ENCODE measurements around the gene LMBR1.

LMBR1 gene

DNA sequence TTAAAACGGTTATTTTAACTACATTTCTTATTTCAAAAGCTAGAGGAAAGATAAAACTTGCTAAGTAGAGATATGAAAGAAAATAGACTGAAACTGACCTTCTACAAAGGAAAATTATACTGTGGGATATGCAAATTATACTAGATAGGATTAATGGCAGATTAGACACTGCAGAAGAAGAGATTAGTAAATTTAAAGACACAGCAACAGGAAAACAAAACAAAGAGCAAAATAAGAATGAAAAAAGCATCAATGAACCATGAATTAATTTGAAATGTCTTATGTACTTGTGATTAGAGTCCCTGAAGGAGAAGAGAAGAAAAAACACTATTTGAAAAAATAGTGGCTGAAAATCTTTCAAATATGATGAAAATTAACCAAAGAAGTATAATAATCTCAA, 200.1 kb downstream of the LMBR1 start:
- no peak for DNase-seq (ENCODE audit: low read depth)

DNA sequence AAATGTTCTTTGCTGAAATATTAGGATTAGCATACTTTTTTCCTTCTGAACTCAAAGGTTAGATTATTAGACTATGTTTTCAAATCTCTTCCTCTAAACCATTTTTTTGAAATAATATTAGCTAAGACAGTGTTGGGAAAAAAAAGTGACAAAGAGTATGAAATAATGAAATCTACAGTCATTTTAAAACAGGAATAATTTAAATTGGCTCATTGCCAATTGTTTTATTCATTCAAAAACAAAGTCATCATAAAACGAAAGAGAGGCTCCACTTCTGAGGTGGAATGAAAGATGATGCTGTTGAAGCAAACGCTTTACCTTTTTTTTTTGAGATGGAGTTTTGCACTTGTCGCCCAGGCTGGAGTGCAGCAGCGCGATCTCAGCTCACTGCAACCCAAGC, 201.2 kb downstream of the LMBR1 start:
- DNase-seq (ENCODE audit: low read depth), result no peak

DNA sequence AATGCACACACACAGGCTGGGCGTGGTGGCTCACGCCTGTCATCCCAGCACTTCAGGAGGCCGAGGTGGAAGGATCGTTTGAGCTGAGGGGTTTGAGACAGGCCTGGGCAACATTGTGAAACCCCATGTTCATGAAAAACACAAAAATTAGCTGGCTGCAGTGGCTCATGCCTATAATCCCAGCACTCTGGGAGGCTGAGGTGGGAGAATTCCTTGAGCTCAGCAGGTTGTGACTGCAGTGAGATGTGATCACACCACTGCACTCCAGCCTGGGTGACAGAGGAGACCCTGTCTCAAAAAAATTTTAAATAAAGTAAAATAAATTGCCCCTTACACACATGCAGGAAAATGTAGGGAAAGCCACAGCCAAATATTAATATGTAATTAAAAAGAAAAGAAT, 208.3 kb downstream of the LMBR1 start:
- no peak for DNase-seq (ENCODE audit: low read depth)

DNA sequence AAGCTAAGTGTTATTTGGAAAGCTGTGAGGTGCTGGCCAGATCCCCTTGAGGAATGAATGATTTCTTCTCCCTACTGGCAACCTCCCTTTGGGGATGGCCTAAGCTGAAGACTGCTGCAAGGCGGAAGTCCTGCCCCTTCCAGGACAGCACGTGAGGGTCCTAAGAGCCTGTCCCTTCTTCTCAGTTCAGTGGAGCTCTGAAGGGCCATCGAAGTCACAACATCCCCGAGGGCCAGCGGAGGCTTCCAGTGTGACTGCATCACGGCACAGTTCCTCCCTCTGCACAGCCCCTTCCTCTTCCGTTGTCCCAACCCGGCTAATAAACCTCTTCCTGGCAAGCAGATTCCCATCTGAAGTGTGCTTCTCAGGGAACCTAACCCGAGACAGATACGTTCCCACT, 208.7 kb downstream of the LMBR1 start:
- DNase-seq (ENCODE audit: low read depth), result no peak

DNA sequence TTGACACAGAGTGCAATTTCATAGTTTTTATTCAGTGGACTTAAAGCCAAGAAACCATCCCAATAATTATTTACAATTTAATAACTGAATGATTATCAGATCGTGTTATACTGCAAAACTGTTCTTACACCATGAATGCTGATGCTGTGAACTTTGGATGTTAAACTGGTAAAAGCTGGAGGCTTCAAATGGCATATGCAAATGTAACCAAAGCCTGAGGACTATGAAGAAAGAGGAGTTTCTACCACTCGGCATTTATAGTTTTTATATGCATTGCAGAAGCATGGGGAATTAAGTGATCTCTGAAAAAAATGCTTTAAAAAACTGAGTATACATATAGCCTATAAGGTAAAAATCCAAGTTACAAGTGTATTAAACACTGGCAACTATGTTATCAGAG, 210.1 kb downstream of the LMBR1 start:
- no peak for DNase-seq (ENCODE audit: low read depth)

DNA sequence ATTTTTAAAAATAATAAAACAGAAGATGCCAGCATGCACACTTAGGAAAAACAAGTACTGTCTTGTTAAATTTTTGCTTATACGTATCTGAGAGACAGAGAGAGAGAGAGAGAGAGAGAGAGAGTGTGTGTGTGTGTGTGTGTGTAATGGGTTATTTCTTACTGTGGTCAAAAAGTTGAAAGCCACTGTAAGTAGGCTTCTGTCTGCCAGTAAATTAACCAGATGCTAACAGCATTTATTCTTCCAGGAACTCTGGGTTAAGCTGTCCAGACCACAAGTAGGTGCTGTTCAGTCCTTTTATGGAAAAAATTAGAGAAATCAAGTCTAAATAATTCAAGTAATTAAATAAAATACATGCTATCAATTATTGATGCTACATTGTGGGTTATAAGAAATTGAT, 212.7 kb downstream of the LMBR1 start:
- no peak for DNase-seq (ENCODE audit: low read depth)

DNA sequence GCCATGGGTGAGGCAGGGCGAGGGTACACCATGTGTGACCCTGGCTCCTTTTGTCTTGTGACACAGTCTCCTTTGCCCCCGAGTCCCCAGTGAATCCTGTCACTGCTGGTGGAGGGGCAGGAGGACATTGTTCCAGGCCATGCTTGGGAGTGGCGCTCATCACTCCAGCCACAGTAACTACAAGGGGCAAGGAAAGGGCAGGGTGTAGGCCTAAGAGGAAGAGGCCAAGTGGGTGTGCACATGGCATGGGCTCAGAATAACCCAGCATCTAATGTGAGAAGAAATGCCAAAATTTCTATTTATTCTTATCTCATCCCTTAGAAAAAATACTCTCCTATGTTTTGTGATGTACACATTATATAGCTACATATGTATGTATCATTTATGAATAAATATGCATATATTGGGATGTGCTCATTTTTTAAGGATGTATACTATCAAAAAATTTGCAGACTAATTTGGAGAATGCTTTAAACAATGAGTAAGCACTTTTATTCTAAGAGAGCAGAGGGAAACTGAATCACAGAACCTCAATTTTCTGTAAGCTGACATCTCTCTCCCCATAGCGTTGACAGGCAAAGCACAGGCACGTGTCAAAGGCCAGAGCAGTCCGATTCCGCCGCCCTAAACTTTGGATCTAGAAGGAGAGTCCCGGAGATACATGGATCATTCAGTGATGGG, 215.5 kb downstream of the LMBR1 start:
- DNase-seq (ENCODE audit: low read depth), result no peak

DNA sequence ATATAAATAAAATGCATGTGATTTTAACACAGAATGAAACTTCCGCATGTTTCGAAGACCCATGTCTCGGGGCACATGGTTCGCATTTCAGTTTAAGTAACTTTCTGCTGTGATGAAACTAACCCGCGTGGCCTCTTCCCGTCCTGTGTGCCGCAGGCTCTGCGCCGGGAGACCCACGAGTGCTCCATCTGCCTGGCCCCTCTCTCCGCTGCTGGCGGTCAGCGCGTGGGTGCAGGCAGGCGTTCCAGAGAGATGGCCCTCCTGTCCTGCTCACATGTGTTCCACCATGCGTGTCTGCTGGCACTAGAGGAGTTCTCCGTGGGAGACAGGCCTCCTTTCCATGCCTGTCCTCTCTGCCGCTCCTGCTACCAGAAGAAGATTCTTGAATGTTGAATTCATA, 216.7 kb downstream of the LMBR1 start:
- no peak for DNase-seq (ENCODE audit: low read depth)

DNA sequence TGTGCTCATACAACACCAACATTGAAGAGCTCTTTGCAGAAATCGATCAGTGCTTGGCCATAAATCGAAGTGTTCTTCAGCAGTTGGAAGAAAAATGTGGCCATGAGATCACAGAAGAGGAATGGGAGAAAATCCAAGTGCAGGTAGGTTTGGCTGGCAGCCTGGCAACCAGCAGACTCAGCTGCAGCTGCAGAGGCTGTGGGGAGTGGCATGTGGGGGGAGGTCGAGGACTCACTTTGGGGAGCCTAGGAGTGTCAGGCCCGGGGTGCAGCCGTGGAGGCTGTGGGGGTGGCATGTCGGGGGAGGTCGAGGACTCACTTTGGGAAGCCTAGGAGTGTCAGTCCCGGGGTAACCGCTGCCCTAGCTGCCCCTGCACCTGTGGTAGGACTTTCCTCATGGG, 217.3 kb downstream of the LMBR1 start:
- no peak for DNase-seq (ENCODE audit: low read depth)

DNA sequence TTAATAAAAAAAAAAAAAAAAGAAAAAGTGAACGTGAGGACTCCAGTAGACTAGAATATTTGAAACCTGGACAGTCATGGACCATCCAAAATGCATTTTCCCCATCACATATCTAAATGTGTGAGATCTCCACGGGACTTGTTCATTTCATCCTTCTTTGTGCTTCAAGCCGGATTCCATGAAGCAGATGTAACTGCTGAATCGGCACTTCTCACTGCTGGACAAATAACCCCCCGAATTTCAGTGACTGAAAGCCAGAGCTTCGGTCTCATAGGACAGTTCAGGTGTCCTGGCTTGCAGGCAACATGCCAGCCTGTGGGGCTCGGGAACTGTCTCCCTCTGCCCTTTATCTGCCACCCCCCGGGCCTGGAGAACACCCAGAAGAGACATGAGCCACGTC, 219.1 kb downstream of the LMBR1 start:
- no peak for DNase-seq (ENCODE audit: low read depth)

DNA sequence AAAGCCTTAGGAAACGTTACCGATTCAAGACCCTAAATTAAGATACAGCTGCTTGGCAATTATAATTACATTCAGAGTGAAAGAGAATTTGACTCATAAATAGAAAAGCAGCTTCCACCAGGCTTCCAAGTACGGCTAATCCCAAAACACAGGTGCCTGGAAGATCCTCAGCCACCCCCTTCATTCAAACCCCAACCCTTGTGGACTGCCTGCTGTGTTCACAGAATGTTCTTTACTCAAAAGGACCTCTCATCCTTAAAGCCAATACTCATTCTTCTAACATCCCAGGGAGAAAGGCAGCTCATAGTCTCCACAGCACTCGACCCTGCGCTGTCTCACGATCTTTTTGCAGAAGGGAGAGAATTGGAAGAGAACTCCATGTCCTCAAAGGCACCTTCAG, 219.5 kb downstream of the LMBR1 start:
- DNase-seq (ENCODE audit: low read depth), result no peak

DNA sequence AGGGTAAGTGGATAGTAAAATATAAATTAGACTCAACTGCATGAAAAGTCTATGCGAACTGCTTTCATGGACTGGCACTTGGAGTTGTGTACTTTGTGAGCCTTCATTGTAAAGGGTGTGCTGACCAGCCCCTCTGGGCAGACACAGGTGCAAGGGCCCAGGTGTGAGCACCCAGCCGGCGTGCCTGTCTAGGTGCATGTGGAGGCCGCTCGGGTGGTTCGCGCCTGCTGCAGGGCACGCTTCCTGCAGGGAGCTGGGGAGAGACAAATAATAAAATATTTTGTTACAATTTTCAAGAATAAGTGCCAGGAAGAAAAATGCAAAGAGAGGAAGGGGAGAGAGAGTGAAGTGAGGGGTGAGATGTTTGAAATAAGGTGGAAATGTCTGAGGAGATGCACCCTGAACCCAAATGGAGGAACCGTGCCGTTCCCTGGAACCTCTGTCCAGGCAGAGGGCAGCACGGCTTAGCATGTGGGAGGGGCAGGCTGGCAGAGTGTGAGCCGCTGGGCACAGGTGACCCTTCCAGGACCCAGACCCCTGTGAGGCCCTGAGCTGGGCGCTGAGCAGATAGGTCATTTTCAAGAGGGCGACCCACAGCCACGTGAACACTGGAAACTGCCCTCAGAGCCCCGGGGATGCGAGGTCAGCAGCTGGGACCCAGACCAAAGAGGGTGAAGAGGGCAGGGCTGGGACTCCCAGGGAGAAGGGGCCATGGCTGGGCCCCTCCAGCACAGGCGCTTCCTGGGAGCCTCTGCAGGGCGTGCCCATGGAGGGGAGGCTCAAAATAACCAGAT, 223.8 kb downstream of the LMBR1 start:
- no peak for DNase-seq (ENCODE audit: low read depth)

DNA sequence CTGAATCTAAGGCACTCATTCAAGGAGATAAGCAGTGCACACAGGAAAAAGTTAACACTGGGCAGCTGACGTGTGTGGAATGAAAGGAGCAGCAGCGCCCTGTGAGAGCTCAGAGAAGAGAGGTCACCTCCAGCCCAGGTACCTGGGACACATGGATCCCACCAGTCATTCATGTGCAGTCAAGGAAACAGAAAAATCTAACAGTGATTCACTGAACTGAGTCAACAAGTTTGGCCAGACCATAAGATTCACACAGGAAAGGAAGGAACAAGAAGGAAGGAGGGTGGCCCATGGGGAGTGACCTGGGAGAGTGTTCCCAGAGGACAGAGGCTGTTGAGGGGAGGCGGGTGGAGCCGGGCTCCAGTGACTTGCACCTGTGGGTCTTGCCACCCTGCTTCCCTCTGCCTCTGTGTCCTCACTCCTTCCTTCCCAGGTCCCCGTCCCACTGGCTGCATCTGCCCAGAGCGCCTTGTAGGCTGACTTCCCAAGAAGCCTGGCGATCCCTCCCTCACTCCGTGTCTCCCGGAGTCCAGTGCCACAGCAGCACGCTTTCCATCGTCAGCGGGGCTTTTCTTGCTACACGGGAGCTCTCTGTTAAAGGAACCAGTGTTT, 224.7 kb downstream of the LMBR1 start:
- no peak for DNase-seq (ENCODE audit: low read depth)

DNA sequence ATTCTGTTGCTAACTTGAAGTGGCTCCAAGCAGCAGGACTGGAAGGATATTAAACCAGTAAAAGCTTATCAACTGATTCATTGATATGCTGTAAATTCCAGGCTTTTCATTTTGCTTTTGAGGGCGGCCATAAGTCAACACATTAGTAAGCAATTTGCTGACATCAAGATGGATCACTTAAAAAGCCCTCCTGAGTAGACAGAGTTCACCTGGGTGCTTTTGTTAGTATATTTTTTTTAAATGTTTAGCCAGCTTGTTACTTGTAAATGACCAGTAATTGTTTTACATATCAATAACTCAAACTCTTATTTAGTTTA, 225.9 kb downstream of the LMBR1 start:
- no peak for DNase-seq (ENCODE audit: low read depth)

DNA sequence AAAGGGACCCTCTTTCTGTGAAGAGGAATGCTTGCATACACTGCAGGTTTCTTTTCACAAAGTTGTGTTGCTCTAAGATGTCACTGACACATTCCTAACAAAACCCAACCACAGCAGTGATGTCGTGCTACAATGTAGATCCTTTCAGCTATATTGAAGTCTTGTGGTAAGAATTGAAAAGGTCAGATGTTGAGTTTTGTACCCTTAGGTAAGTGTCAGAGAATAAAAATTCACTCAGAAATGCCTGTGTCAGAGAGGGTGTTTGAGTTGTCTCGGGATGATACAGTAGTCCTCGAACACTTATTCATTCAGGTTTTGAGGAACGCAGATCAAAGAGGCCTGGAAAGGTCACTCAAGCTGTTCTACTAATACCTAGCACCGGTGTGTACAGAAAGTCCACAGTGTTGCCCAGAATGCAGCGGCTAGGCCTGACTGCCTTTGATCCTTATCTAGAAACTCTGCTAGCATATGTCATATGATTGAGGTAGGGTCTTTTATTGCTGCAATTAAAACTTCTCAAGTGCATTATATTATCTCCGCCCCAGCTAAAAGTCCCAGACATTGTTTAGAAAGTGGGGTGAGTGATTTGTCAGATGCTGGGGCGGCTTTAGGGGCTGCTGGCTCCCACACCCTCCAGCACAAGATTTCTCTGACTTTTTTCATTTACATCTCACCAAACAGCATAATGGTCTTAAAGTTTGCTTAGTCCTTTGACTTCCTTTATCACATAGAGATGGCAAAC, 226.4 kb downstream of the LMBR1 start:
- no peak for DNase-seq (ENCODE audit: low read depth)

DNA sequence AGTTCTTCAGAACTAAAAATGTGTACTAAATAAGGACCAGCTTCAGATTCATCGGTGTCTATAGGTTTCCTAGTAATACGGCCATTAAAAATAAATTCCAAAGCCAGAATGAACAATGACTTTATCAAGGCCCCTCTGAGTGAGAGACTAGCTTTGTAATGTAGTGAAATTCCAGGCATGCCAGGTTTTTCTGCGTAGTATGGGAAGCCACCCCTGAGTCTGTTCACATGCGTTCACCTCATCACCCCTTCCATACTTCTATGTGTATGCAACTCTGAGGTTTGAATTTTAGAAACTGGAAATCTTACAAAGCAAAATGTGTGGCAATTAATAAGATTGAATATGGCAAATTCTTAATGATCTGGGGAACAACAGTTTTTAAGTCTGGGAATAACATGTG, 227.9 kb downstream of the LMBR1 start:
- DNase-seq (ENCODE audit: low read depth), result no peak

DNA sequence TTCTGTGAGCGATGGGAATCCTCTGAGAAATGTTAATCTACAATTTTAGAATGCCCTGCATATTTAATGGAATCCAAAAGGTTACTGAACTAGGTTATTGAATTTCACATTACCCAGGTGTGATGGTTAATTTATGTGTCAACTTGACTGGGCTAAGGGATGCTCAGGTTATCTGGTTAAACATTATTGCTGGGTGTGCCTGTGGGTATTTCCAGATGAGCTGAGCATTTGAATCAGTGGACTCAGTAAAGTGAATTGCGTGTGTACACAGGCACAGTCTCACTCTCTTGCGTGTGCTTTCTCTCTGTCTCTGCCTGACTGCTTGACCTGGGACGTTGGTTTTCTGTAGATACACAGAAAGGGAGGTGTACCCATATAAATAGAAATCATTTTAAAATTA, 230.7 kb downstream of the LMBR1 start:
- no peak for DNase-seq (ENCODE audit: low read depth)

DNA sequence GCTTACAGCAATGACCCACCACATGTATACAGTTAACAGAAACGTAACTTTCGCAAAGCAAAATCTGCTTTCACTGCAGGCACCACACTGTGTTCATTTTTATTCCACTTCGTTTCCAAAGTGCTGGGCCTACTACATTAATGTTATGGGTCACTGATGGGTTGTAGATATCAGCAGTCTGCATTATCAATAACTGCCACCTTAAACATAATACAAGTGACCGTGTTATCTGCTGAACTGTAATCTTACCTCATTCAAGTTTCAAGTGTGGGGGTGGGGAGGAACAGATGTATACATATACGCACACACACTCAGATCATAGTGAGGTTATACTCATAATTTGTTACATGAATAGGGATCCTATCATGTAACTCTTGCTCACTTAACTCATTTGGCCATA, 231.3 kb downstream of the LMBR1 start:
- DNase-seq (ENCODE audit: low read depth), result no peak

DNA sequence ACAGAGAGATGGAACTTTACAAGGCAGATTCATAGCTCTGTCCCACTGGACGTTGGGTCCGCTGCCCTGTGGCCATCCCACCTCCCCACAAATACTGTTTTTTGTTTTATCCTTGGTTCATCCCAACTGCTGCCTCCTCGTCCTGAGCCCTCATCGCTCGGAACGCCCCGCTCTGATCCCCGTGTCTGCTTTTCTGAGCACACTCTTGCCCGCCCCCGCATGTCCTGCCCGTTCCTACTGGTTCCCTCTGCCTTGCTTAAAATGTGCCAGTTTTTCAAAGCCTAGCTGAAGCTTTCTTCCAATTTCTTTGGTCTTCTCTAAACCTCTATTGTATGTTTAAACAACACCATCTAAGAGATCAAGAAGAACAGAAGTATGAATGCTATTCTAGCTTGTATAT, 233.0 kb downstream of the LMBR1 start:
- DNase-seq (ENCODE audit: low read depth), result no peak

DNA sequence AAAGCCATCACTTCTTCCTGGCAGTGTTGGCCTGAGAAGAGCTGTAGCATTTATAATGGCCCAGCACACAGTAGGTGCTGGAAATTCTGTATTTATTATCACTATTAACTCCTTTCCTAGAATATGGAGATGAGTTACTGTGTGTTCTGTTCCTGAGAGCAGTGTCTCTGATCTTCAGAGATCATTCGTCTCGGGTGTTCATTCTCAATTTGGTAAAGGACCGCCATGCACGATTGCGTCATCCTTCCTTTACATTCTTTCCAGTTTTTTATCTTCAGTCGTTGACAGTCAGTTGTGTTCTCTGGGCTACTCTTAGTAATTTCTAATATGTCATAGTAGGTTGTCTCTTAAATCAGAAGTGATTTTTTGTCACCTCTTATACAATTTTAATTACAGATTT, 233.8 kb downstream of the LMBR1 start:
- DNase-seq (ENCODE audit: low read depth), result no peak

DNA sequence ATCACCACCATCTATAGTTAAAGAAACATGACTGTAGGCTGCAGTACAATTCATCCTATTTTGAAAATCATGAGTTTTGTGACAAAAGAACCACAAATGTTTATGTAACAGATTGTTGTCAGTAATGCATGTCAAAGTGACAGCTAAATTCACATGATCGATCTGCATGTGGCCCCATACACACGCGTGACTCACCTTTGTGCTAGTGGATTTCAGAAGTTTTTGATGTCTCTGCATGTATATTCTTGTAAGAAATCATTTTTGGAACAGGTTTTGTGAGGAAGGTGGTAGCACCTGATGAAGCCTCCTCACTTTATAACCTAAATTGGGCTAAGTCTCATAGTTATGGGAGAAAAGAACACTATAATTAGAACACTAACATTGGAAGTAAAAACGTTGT, 235.3 kb downstream of the LMBR1 start:
- no peak for DNase-seq (ENCODE audit: low read depth)

DNA sequence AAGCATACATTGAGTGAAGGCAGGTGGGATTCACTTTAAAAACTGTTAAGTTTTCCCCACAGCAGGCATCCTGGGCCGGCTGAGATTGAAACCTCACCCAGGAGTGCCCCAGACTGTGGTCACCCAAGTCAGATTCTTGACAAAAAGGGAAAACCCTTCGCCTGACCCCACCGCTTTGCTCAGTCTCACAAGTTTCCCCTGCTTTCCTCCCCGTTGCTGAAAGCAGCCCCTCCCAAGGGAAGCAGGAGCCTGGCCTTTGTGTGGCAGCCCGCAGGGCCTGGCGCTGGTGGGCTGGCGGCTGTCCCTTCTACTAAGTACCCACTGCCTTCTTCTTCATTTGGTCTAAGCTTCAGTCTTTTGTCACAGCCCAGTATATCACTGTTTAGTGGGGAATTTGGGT, 236.4 kb downstream of the LMBR1 start:
- no peak for DNase-seq (ENCODE audit: low read depth)

DNA sequence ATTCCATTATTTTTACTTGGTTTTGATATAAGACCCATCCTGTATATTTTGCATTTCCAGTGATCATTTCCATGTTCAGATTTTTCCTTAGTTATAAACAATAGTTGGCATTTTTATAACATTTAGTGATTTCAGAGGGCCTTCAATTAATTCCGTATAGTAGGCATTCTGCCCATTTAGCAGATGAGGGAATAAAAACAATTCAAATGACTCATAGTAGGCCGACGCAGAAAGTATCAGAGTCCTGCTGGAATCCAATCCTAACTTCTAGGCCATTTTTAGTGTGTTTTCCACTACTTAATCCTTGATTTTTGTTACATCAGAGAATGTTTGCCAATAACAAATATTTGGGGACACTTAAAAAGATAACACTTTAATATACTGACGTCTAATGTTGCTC, 237.0 kb downstream of the LMBR1 start:
- DNase-seq (ENCODE audit: low read depth), result no peak
